Panc1 (cell line): ENCODE results near the gene EHHADH.

Experiments used
- CTCF ChIP-seq: fragments of 450-650 bp; IDR thresholded peaks from 2 replicates; pipeline ENCODE4 v1.5.1; 2017; ENCODE audit warnings: mild to moderate bottlenecking
- POLR2AphosphoS5 ChIP-seq: IDR thresholded peaks from 2 replicates; pipeline ENCODE4 v1.6.1; 2012; ENCODE audit warnings: mild to moderate bottlenecking, low read depth, low read length, moderate library complexity

- no peak for TF ChIP-seq POLR2AphosphoS5
- TF ChIP-seq CTCF = no peak
Observed at GRCh38 chr3:185144784-185145183, 109.1 kb downstream of the EHHADH start.
